Activated naive CD4-positive, alpha-beta T cell (primary cell): Measurements from ENCODE around the gene SLC6A12.

Source experiments
- DNase-seq, 4 experiments: peaks; one replicate each; lab custom pipeline; 2025; lab: John Stamatoyannopoulos, UW

Gene SLC6A12

DNA sequence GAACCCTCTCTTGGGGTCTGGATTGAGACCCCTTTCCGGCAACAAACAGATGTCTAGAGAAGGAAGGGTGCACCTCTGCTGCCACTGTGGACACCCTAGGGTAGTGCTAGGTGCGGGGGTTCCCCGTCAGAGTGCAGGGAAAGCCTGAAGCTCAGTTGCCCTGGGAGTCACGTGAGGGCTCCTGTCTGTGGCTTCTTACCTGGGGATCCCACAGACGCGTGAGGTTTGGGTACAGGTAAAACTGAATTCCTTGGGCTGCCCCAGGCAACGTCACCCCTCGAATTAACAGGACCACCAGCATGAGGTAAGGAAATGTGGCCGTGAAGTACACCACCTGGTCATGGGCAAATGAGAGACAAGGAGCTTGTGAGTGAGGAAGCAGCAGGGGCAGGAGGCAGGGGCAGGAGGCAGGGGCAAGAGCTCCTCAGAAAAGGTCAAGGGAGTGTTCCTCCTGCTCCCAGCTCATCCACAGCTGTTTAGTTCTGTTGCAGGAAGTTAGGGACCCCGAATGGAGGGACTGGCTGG is 21.0 kb upstream of the SLC6A12 start:
- no peak for DNase-seq

GRCh38 chr12:234019-234418 is 20.1 kb upstream of the SLC6A12 start:
- DNase-seq, result no peak

DNA sequence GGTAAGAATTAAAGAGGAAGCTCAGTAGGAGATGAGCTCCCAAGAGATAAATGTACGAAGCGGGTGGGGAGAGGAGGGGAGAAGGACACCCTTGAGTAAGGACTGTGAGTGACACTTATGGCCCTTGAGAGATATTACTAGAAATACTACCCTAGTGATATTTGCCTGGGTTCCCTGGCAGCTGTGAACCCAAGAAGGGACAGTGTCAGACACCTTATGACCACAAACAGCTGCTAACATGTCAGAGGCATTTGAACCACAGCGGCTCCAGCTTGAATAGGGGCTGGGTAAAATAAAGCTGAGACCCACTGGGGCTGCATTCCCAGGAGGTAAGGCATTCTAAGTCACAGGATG is 19.6 kb upstream of the SLC6A12 start:
- DNase-seq, result no peak

DNA sequence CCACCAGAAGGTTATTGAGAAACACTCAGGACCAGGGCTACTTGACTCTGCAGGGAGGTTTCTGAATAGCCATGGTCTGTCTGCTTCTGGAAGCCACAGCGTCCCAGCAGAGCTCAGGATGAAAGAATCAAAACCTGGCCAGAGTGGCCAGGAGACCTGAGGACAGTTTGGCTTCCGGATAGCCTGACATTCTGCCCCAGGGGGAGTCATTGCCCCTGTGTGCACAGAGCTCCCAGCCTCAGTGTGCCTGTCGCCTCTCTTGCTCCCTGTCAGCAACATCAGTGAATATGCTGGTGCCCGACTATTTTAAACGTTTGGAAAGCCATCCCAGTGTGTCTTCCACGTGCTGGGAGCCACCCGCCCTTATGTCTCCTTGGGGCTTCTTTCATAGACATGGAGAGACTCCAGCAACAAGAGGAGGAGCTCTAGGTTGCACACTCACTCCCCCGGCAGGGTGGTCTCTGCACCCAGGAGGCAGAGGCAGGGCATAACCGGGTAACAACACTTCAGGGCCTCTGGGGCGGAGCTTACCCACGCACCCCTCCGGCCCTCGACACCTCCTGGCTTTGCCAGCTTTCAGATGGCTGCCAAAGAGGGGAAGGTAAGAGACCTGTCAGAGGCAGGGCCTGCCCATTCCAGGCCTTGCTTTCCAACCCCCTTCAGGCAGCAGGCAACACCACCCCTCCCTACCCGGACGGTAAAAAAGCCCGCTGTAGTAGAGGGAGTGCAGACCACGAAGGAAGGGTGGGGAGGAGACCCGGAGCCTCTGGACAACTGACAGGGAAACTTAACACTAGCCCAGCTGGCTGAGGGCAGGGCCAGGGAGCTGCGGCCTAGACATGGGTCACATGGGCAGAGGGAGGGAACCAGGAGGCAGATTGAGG is 19.0 kb upstream of the SLC6A12 start:
- no peak for DNase-seq

DNA sequence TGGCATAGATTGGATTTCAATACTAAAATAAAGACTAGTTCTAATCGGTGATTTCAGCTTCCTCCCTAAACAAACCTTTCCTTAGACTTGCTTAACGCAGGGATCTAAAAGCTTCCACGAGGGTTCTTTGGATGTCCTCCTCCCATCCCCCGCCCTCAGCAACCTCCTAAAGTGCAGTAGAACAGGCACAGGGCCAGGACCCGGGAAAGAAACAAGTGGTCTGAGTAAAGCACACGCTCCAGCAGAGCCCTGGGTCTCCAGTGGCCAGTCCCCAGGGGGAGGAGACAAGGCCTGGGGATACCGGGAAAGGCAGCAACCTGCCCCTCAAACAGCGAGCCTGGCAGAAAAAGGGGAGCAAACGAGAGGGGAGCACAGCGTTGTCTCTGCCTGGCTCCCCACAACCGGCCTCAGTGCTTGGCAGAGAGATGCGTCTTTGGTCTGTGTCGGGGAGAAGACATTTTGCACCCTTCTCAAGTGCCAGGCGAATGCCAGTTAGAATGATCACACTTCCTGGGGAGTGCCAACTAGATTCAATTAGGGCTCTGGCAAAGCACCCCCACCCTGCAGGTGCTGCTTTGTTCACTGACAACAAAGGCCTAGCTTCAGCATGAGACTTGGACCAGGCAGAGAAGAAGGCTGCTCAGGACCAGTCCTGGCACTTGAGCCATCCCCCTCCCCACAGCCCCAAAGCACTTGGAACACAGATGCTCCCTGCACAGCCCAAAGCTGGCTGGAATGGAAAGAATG is 17.1 kb upstream of the SLC6A12 start:
- DNase-seq, result no peak

GRCh38 chr12:229441-230191 is 15.7 kb upstream of the SLC6A12 start:
- DNase-seq, result no peak

GRCh38 chr12:228846-229200 is 14.9 kb upstream of the SLC6A12 start:
- DNase-seq, result no peak

GRCh38 chr12:227923-228845 is 14.2 kb upstream of the SLC6A12 start:
- no peak for DNase-seq

GRCh38 chr12:227286-227915 is 13.4 kb upstream of the SLC6A12 start:
- DNase-seq, result no peak

DNA sequence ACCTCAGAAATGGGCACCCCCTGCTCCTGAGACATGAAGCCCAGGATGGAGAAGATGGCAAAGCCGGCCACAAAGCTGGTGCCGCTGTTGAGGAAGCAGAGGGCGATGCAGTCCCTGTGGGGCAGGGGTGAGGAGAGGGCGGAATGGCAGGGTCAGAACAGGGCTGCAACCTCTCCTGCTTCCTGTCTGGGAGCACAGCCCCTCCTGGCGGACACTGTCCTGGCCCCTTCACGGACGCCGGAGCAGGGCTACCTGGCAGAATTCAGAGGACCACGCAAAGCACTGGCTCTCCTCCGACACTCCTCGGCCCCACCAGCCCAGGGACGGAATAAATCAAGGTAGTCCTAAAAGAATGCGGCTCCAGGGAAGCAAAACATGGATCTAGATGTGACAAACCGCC is 12.4 kb upstream of the SLC6A12 start:
- DNase-seq, result no peak

DNA sequence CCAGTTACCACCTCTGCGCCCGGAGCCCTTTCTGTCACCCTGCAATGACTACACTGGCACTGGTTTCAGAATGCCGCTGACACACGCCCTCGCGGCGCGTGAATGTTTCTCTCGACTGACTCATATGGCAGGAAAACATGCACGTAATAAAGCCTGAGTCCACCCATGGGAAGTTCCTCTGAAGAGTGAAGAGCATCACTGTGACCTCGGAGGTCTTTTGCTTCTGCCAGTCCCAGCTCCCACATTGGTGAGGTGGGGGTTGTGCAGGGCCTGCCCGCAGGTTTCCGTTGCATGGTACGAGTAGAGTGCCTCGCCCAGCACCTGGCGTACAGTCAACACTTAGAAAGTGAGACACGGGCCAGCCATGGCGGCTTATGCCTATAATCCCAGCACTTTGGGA is 11.1 kb upstream of the SLC6A12 start:
- no peak for DNase-seq

- no peak for DNase-seq
Observed at GRCh38 chr12:224330-224729, 10.4 kb upstream of the SLC6A12 start.

GRCh38 chr12:223841-224240 is 9.9 kb upstream of the SLC6A12 start:
- DNase-seq, result no peak

GRCh38 chr12:221736-222135 is 7.8 kb upstream of the SLC6A12 start:
- DNase-seq, result no peak

DNA sequence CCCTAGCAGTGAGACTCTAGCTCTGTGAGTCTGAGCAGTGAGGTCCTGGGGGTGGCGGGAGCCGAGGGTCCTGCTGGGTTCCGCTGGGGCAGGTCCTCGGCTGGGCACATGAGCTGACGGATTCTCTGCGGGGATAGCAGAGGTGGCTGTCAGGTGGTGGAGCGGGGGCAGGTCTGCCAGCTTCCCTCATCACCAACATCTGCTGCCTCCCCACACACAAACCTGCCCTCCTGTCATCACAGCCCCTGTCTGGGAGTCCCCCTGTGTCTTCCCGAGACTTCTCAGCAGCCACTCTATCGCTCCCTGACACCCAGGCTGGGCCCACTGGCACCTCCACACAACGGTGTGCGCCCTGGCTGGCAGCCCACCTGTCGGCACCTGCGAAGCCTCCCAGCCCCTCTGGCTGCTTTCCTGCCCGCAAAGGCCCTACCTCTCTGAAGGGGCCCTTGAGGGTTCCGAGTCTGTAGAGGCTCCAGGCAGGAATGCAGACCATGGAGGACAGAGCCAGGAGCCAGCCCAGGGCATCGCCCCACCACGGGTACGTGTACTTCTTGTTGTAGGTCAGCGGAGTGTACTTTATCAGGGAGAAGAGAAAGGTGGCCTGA is 7.1 kb upstream of the SLC6A12 start:
- DNase-seq, result no peak

DNA sequence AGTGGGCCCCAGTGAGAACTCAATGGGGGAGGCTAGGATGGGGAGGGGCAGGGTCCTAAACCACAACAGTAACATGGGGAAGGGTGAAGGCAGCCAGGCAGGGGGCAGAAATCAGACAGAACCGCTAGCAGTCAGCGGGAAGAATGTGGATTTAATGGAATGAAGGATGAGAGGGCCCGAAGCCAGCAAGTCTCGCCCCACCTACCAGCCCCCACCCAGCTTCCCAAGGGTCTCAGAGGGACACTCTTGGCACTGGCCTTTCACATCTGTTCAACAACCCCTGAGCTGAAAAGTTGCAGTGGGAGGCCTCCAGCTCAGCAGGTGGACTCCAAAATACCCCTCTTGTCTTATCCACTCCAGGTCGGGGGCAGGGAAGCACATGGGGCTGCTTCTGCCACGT is 6.5 kb upstream of the SLC6A12 start:
- no peak for DNase-seq

GRCh38 chr12:219891-220352 is 6.0 kb upstream of the SLC6A12 start:
- DNase-seq, result peak in 3 of 4 experiments; percentile 8 to 17 (median 12)

DNA sequence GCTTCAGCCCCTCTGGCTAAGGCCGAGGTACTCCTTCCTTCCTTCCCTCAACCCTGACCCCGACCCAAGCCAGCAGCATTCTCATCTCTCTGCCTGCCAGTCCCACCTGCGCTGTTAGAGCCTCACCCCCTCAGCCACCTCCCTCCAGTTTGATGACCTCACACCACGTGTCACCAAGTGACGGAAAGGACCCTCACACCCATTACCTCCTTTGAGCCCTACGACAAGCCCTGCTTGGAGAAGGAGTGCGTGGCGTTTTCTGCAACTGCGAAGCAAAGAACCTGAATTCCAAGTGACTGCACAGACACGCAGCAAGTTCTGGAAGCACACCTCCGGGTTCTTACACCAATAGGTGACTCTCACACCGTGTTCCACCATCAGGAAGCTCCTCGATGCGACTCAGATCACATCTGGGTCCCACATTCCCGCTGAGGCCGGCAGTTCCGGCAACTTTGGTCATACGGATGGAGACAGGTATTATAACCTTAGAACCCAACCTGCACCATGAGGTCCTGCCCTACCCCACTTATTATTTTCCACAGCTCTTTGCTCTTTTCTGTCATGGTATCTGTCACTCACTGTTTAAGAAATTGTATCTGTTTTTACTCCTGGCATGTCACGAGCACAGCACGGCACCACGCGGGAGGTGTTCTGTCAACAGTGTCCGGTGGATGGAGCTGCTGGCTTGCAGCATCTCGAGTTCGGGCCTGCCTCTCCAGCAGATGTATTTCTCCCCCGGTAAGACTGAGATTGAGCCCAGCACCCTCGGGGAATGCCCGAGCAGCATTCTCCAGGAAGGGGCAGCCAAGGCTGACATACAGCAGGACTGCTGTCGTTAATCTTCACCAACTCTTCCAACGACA is 5.0 kb upstream of the SLC6A12 start:
- DNase-seq, result no peak

GRCh38 chr12:218221-218620 is 4.3 kb upstream of the SLC6A12 start:
- DNase-seq, result no peak
